Spleen (tissue), 7 donors: Measurements from ENCODE around the gene PIH1D1.

ENCODE experiments used
- CTCF ChIP-seq, 11 experiments: fragments of 200-600 bp in 7 of 11; fragments of 450-650 bp in 4 of 11; sonication (generic) in 4 of 11; IDR thresholded peaks in 8 of 11; conservative IDR thresholded peaks in 3 of 11; 1 replicate in 7 of 11; 2 replicates in 4 of 11; pipeline versions ENCODE4 v1.4.0 to v1.8.0; 2016 to 2021; ENCODE audit warnings: antibody characterized with exemption in 11 of 11, inconsistent platforms in 4 of 11, mild to moderate bottlenecking in 1 of 11
- POLR2A ChIP-seq, 3 donors: fragments of 450-650 bp; IDR thresholded peaks; one replicate each; pipeline ENCODE4 v1.5.1; 2017; ENCODE audit warnings: antibody characterized with exemption in 3 of 3, mild to moderate bottlenecking in 1 of 3
- POLR2AphosphoS5 ChIP-seq, 3 donors: sonication (generic); formaldehyde crosslinking; IDR thresholded peaks; one replicate each; pipeline ENCODE4 v1.5.1; 2017; ENCODE audit warnings: antibody characterized with exemption in 3 of 3
- donor health status: DM: no; HTN: no; CAD: no; lungs with moderate emphysema.
- donor health status: DM: no; HTN: no; CAD: no.
- donor health status: DM: no; HTN: no; CAD: no.

GRCh38 chr19:49418511-49418910 lies 33.1 kb downstream of the PIH1D1 start:
- TF ChIP-seq CTCF (IDR thresholded peaks at IDR 0.05 in 8 of 11, conservative IDR thresholded peaks at IDR 0.05 in 3 of 11) (no peak), POLR2A (IDR thresholded peaks at IDR 0.05) (no peak), POLR2AphosphoS5 (IDR thresholded peaks at IDR 0.05) (no peak)
